ENCODE data around the gene MTFR1L.
A peak's percentile ranks its signal among the peaks of the same experiment; 100 is the strongest.

The MTFR1L gene

DNA sequence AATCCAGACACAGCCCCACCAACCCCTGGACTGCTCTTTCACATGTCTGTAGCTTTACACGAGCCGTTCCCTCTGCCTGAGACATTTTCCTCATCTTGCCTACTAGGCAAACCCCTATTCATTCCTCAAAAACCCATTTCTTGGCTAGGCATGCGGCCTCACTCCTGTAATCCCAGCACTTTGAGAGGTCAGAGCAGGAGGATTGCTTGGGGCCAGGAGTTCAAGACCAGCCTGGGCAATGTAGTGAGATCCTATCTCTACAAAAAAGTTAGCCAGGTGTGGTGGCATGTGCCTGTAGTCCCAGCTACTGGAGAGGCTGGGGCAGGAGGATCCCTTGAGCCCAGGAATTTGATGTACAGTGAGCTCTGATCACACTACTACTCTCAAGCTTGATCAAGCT is 44.7 kb downstream of the MTFR1L start:
- TF ChIP-seq GATA2 (IDR thresholded peaks at IDR 0.05; ENCODE audit: low read depth, low read length) (no peak), GATA3 (IDR thresholded peaks at IDR 0.05; ENCODE audit: low read depth, low read length) (no peak)

DNA sequence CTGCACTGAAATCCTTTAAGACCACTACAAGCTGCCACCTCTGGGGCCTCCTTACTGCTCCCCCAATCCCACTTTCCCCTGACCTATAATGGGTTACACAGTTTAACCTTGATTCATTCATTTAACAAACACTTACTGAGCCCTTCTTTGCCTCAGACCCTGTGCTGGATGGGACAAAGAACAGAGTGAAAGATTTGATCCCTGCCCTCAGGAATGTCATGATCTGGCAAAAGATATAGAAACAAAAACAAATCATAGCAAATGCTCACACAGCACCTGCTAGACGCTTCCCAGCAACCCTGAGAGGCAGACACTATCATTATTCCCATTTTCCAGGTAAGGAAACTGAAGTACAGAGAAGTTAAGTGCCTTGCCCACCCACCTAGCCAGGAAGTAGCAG is 46.5 kb downstream of the MTFR1L start:
- TF ChIP-seq GATA3 (IDR thresholded peaks at IDR 0.05; ENCODE audit: low read depth, low read length): no peak
- TF ChIP-seq GATA2 (IDR thresholded peaks at IDR 0.05; ENCODE audit: low read depth, low read length): no peak

DNA sequence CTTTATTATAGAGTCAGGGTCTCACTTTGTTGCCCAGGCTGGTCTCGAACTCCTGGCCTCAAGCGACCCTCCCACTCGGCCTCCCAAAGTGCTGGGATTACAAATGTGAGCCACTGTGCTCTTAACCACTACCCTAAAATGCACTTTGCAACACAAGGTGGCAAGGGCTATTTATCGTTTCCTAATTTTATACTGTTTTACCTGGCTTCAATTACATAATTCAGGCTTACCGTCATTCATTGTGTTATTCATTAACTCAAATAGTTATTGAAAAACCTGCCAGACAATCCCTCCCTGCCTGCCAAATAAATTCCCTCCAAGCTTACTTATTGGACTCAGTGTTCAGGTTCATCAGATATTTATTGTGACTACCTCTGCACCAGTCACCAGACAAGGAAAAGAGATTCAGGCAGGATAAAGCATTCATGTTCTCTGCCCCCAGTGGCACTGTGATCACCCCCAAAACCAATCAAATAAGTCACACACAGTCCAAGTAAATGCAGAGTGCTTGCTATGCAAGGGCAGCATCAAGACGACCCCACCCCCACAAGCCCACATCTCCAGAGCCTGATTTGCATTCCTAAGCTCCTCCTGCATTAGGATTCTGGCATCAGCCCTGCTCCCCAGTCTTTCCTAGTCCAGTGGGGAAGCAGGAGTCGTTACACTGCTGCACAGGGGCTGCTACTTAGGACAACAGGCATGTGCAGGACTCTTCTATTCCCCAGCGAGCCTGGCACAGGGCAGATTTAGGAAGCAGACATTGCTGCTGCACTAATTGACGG is 47.6 kb downstream of the MTFR1L start:
- TF ChIP-seq GATA3 (IDR thresholded peaks at IDR 0.05; ENCODE audit: low read depth, low read length) (no peak), GATA2 (IDR thresholded peaks at IDR 0.05; ENCODE audit: low read depth, low read length) (no peak)

DNA sequence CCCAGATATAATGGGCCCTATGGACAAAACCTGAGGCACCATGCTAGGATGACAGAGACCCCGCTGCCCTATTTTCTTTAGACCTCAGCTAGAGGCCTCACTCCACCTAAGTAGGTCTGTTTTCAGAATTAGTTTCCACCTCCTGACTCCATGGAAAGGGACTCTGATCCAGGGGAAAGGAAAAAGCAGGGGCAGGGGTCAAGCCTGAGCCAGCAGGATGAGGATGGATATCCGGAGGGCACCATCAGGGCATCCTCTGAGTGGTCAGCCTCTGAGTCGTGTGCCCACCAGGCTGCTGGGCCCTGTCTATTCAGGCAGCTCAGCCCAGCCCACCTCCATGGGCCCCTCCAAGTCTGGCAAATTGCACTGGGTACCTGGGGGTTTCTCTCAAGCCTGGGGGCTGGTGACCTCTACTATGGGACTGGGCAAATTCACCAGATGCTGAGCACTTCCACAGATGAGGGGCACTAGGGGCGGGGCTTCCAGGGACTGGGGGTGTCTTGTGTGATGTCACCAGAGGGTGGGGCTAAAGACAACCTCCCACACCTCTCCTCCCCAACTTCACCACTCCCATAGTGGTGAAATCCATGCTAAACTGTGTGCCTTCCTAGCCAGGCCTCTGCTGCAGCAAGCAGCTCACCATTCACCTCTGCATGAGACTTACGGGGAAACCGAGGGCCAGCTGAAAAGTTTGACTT is 50.3 kb downstream of the MTFR1L start:
- TF ChIP-seq GATA2 (IDR thresholded peaks at IDR 0.05; ENCODE audit: low read depth, low read length) (no peak), GATA3 (IDR thresholded peaks at IDR 0.05; ENCODE audit: low read depth, low read length) (no peak)

DNA sequence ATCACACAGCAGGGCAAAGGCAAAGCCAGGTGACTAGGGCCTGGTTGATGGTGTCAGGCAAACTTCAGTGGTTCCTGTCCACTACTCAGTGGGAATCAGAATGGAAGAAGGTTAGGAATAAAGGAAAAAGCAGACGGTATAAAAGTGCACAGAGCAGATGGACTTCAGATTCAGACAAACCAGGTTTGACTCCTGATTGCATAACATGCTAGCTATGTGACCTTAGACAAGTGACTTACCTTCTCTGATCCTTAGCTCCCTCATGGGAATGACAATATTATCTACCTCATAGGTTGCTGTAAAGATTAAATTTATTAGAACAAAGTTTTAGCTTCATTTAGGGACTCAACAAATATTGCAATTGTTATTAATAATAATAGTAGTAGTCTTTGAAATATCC is 50.9 kb downstream of the MTFR1L start:
- no peak for TF ChIP-seq GATA3 (IDR thresholded peaks at IDR 0.05; ENCODE audit: low read depth, low read length)
- no peak for TF ChIP-seq GATA2 (IDR thresholded peaks at IDR 0.05; ENCODE audit: low read depth, low read length)

DNA sequence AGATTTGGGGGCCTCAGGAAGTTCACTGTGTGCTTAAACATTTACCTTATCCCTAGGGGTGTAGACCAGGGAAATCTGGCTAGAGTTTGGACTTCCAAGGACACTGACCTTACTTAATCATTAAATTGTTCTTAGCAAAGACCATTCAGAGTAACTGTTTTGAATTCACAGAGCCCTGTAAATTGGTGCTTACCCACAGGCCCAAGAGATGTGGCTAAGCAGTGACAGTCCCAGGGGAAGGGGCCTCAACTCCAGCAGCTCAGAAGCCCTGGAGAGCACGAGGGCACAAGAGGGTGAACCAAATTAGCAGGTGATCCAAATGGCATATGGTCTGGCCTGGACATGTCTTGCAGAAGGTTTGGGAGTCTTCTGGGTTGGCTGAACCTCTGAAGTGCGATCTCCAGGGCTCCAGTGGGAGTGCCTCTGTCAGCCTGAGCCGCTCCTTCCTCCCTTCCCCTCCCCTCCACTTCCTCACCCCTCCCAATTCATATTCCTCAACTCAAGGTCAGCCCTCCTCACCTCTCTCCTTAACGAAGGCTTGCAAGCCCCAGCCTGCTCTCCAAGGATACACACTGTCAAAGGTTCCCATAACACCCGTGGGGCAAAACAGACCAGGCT is 51.4 kb downstream of the MTFR1L start:
- no peak for TF ChIP-seq GATA3 (IDR thresholded peaks at IDR 0.05; ENCODE audit: low read depth, low read length)
- TF ChIP-seq GATA2 (IDR thresholded peaks at IDR 0.05; ENCODE audit: low read depth, low read length): no peak

DNA sequence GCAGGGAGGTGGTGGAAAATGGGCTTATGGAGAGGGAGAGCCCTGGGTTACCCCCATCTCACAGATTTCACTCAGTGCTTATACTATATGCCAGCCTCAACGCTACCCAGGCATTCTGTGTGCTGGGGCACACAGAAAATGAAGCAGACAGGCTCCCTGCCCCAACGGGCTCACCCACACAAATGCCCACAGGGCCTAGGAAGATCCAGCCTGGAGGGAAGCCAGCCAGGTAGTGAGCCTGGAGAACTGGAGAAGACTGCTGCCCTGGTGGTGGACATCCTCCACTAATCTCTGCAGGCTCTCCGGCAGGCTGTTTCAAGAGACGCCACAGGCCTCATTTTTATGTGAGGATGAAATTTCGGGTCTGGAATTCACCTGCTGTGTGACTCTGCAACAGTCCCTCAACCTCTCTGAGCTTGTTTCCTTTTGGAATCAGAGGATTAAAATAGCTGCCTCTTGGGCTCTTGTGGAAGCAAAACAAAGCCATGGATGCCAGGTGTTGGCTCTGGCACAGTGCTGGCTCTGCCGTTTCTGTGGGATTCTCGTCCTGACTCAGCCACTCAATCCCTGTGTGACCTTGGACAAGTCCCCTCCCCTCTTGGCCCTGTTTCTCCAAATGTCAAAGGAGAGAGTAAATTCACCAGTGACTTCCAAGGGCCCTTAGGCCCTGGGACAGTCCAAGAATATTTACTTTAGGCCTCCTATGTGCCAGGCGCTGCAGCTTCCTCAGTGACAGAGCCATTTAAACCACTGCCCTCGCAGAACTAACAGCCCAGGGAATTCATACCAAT is 52.1 kb downstream of the MTFR1L start:
- TF ChIP-seq GATA2 (IDR thresholded peaks at IDR 0.05; ENCODE audit: low read depth, low read length): no peak

DNA sequence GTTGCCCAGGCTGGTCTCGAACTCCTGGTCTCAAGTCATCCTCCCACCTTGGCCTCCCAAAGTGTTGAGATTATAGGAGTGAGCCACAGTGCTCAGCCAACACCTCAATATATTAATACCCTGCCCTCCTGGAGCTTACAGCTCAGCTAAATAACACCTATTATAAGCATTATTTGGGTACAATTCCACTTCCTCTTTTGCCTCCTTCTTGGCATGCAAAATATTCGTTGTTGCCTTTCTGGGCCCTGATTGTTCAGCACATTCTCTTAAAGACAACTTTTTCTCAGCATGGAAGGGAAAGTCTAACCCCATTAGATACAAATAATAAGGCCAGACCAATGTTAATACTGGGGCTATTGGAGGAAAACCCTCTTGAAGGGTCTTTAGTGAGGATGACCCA is 53.0 kb downstream of the MTFR1L start:
- TF ChIP-seq GATA3 (IDR thresholded peaks at IDR 0.05; ENCODE audit: low read depth, low read length) (no peak), GATA2 (IDR thresholded peaks at IDR 0.05; ENCODE audit: low read depth, low read length) (no peak)

DNA sequence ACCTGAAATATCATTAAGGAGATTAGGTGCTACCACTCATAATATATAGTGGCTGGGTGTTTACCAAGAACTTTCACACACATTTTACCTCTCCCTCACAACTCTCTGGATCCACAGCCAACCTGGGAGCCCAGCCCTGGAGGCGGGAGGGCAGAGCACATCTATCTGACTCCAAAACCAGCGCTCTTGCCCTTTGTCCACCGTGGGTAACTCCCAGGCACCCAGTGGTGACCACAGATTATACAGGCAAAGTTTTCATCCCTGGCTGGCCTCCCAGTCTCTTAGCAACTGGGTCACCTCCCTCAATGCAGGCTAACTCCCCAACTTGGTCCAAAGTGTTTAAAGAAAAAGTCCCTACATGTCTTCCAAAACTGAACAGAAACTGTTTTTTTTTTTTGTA is 53.4 kb downstream of the MTFR1L start:
- no peak for TF ChIP-seq GATA2 (IDR thresholded peaks at IDR 0.05; ENCODE audit: low read depth, low read length)
- no peak for TF ChIP-seq GATA3 (IDR thresholded peaks at IDR 0.05; ENCODE audit: low read depth, low read length)

DNA sequence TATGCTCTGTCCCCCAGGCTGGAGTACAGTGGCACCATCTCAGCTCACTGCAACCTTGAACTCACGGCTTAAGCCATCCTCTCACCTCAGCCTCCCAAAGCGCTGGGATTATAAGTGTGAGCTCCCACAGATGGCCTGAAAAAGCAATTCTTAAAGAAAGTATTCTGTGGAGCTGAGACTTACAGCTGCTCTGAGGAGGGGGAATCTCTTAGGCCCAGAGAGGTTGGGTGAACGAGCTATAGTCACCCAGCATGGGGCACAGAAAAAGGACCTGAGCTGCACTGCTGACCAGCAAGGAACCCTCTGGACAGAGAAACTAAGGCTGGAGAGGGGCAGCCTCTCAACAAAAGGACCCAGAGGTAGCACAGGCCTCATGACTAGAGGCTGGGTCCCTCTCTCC is 54.5 kb downstream of the MTFR1L start:
- TF ChIP-seq GATA2 (IDR thresholded peaks at IDR 0.05; ENCODE audit: low read depth, low read length) (no peak), GATA3 (IDR thresholded peaks at IDR 0.05; ENCODE audit: low read depth, low read length) (no peak)

DNA sequence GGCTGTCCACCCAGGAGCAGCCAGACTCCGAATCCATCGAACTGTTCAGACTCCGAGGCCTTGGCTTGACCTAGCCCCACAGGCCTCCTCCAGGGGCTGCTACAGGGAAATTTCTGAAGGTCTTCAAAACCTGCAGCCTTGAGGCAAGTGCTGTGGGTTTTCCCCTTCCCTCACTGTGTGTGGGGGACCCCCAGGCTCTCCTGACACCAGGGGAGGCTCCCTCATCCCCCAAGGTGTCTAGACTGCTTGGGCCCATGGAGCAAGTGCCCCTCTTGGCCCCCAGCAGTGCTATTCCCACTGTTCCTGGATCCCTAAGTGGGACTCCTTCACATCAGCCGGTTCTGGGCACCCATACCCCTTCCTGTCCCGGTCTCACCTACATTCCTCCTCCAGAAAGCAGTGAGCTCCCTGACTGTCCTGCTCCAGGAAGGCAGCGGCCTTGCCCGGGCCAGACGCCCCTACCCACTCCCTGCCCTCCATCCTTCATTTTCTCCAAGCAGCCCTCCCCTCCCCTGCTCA is 54.9 kb downstream of the MTFR1L start:
- TF ChIP-seq GATA2 (IDR thresholded peaks at IDR 0.05; ENCODE audit: low read depth, low read length) (no peak), GATA3 (IDR thresholded peaks at IDR 0.05; ENCODE audit: low read depth, low read length) (no peak)

DNA sequence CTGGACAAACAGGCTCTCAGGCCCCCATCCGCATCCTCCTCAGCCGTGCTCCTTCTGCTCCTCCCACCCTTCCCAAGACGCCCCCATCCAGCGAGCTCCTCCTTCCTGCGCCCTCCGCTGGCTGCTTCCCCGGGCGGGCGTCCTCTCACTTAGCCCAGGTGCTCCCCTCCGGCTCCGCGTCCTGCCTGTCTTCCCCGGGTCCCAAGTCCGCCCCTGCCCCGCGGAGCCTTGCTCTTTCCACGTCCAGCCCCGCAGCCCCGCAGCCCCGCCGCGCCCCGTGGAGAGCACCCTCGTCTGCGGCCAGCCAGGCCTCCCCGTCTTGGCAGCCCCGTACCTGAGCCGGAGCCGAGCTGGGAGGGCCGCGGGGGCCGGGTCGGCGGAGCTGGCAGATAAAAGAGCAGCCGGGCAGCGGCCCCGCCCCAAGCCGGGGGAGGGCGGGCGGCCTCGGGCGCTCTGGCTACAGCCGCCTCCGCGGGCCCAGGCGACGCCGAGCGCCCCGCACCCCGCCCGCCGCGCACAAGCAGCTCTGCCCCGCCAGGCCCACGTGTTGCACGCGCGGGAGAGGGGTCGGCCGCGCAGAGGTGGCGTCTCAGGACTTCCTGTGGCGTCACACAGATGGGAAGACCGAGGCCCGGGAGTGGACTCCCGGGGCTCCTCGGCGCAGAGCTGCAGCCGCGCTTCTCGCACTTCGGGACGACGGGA is 55.6 kb downstream of the MTFR1L start, which contains the start of gene PAQR7:
PAQR7 (minus strand) TSS at position 555 of the 702 bp plus-strand sequence. CDS start 11,869 bp downstream, outside the sequence.
- no peak for TF ChIP-seq GATA3 (IDR thresholded peaks at IDR 0.05; ENCODE audit: low read depth, low read length)
- 0 out of 2 replicates have a peak, but pooled peaks have one; percentile 7 for TF ChIP-seq GATA2 (IDR thresholded peaks at IDR 0.05; ENCODE audit: low read depth, low read length)

All from SH-SY5Y (cell line).